Neural crest cell (in vitro differentiated cells): Measurements from ENCODE around the gene SORCS2. TPM values are rescaled to one million over a fixed set of nuclear protein-coding genes. Genes with fewer than 3 reads are reported as not detected.

ENCODE experiments used
- DNase-seq: peaks from one replicate; pipeline ENCODE4 v3.0.0; 2021; ENCODE audit warnings: low read depth, mixed read lengths, low spot score
- H3K27ac Mint-ChIP-seq: one replicate; pipeline ENCODE4 v1.8.0; 2021; ENCODE audit warnings: mild to moderate bottlenecking, mixed read lengths; ENCODE audit not compliant: unreplicated experiment
- H3K27me3 Mint-ChIP-seq: 2 replicates; pipeline ENCODE4 v1.8.0; 2021; ENCODE audit warnings: low read depth, mild to moderate bottlenecking, mixed read lengths
- H3K36me3 Mint-ChIP-seq: 2 replicates; pipeline ENCODE4 v1.8.0; 2021; ENCODE audit warnings: low read depth, mild to moderate bottlenecking, mixed read lengths
- H3K4me1 Mint-ChIP-seq: 2 replicates; pipeline ENCODE4 v1.8.0; 2021; ENCODE audit warnings: mixed read lengths
- H3K4me3 Mint-ChIP-seq: one replicate; pipeline ENCODE4 v1.8.0; 2021; ENCODE audit warnings: mild to moderate bottlenecking, mixed read lengths
- H3K9me3 Mint-ChIP-seq: 2 replicates; pipeline ENCODE4 v1.8.0; 2021; ENCODE audit warnings: mixed read lengths
- CTCF ChIP-seq: fragments of 200-600 bp; sonication (generic); conservative IDR thresholded peaks from 2 replicates; pipeline ENCODE4 v1.5.0; 2021; ENCODE audit warnings: antibody characterized with exemption, mild to moderate bottlenecking
- total RNA-seq: library from RNA; stranded (reverse); gene quantifications from 2 replicates; pipeline ENCODE4 v1.2.1, GENCODE V29; 2021

Gene SORCS2
- total RNA-seq, 1 donor from 2014 or later = 1.1 TPM

- Mint-ChIP-seq H3K4me1 (peaks cover 13% of the 10 kb centered on the region), H3K27ac (no peak overlapping the region), H3K9me3 (no peaks in the 10 kb centered on the region), H3K4me3 (no peak overlapping the region), H3K36me3 (no peaks in the 10 kb centered on the region), H3K27me3 (no peaks in the 10 kb centered on the region)
- no peak for TF ChIP-seq CTCF
- no peak for DNase-seq
Observed at GRCh38 chr4:7587433-7588405, 395.4 kb downstream of the SORCS2 start.

GRCh38 chr4:7590189-7590588 lies 397.9 kb downstream of the SORCS2 start:
- Mint-ChIP-seq H3K27me3 (peaks cover 8% of the 10 kb centered on the region), H3K4me3 (no peak overlapping the region), H3K9me3 (no peaks in the 10 kb centered on the region), H3K4me1 (peaks cover 14% of the 10 kb centered on the region), H3K27ac (no peak overlapping the region), H3K36me3 (no peaks in the 10 kb centered on the region)
- TF ChIP-seq CTCF = no peak
- DNase-seq = no peak

GRCh38 chr4:7590899-7591298 lies 398.6 kb downstream of the SORCS2 start:
- peaks cover 21% of the 10 kb centered on the region for H3K4me1 Mint-ChIP-seq
- no peaks in the 10 kb centered on the region for H3K9me3 Mint-ChIP-seq
- TF ChIP-seq CTCF = no peak
- no peak overlapping the region for H3K27ac Mint-ChIP-seq
- peaks cover 15% of the 10 kb centered on the region for H3K27me3 Mint-ChIP-seq
- no peak overlapping the region for H3K4me3 Mint-ChIP-seq
- no peak for DNase-seq
- no peaks in the 10 kb centered on the region for H3K36me3 Mint-ChIP-seq

GRCh38 chr4:7591409-7592053 lies 399.2 kb downstream of the SORCS2 start:
- H3K4me1 Mint-ChIP-seq = peaks cover 25% of the 10 kb centered on the region
- no peak for TF ChIP-seq CTCF
- H3K4me3 Mint-ChIP-seq = no peak overlapping the region
- no peak overlapping the region for H3K27ac Mint-ChIP-seq
- H3K36me3 Mint-ChIP-seq = no peaks in the 10 kb centered on the region
- H3K9me3 Mint-ChIP-seq = no peaks in the 10 kb centered on the region
- DNase-seq = no peak
- peaks cover 21% of the 10 kb centered on the region for H3K27me3 Mint-ChIP-seq

- peaks cover 36% of the 10 kb centered on the region for H3K27me3 Mint-ChIP-seq
- DNase-seq = no peak
Observed at GRCh38 chr4:7593646-7594412, 401.5 kb downstream of the SORCS2 start.

More at GRCh38 chr4:7593646-7594412, 401.5 kb downstream of the SORCS2 start:
- Mint-ChIP-seq H3K9me3 (no peaks in the 10 kb centered on the region), H3K27ac (no peak overlapping the region), H3K36me3 (no peaks in the 10 kb centered on the region), H3K4me1 (peaks cover 19% of the 10 kb centered on the region), H3K4me3 (no peak overlapping the region)
- TF ChIP-seq CTCF = no peak
